Psoas muscle (tissue), 8 donors: ENCODE data around the gene RNH1. TPM values are rescaled to one million over a fixed set of nuclear protein-coding genes. Genes with fewer than 3 reads are reported as not detected.

ENCODE experiments used
- ATAC-seq, 4 donors: fragments of 200-7000 bp; cut with Tn5 transposase; one replicate each; pipeline ENCODE4 v1.9.1; 2020; ENCODE audit warnings: moderate library complexity in 3 of 4, mild to moderate bottlenecking in 2 of 4
- DNase-seq, 2 donors: peaks; one replicate each; pipeline ENCODE4 v3.0.0-alpha.2; 2020
- H3K27ac ChIP-seq: fragments of 200-600 bp; one replicate; pipeline ENCODE4 v1.8.0; 2022
- H3K27me3 ChIP-seq, 3 donors: fragments of 200-600 bp in 1 of 3; one replicate each; pipeline versions ENCODE4 v1.6.1 to v1.8.0; 2013 to 2022; ENCODE audit warnings: low read length in 2 of 3, mild to moderate bottlenecking in 2 of 3, moderate library complexity in 1 of 3; ENCODE audit not compliant: insufficient read depth in 3 of 3
- H3K36me3 ChIP-seq, 2 donors: fragments of 200-600 bp in 1 of 2; one replicate each; pipeline versions ENCODE4 v1.6.1 to v1.8.0; 2013 to 2022; ENCODE audit warnings: low read depth in 1 of 2, mild to moderate bottlenecking in 1 of 2, moderate library complexity in 1 of 2; ENCODE audit not compliant: insufficient read depth in 1 of 2
- H3K4me1 ChIP-seq: fragments of 200-600 bp; one replicate; pipeline ENCODE4 v1.8.0; 2022
- H3K4me3 ChIP-seq: fragments of 200-600 bp; one replicate; pipeline ENCODE4 v1.8.0; 2022; ENCODE audit warnings: mild to moderate bottlenecking
- H3K9me3 ChIP-seq: fragments of 200-600 bp; one replicate; pipeline ENCODE4 v1.8.0; 2022
- WGBS, 3 donors: extraction: QIAGEN DNeasy Blood & Tissue Kit; methylation state at CpG; one replicate each; pipeline versions ENCODE4 v1.1.6 to v1.1.7; 2013; 5-methylcytosine and 5-hydroxymethylcytosine counted together
- intact Hi-C, 2 donors: fragments of 100-400 bp; cut with DNase I; formaldehyde crosslinking; loops; one replicate each; pipeline versions ENCODE4 v1.11.0 to v1.14.2; 2022
- polyA plus RNA-seq, 3 donors: library from polyadenylated mRNA; stranded (reverse); fragments of 200-250 nt; gene quantifications; one replicate each; pipeline ENCODE4 v1.2.3, GENCODE V29; 2013
- total RNA-seq, 4 donors: library from RNA; stranded (reverse); fragmentation: NEBNext Ultra II Directional in 2 of 4; extraction: Animal tissue kit (Norgen Biotek cat#: 25700) in 2 of 4; gene quantifications; one replicate each; pipeline versions ENCODE4 v1.2.1 to v1.2.4, GENCODE V29; 2021 to 2023
- TF ChIP-seq, protein P1 (sequence below): fragments of 200-600 bp; IDR thresholded peaks from one replicate; pipeline ENCODE4 v1.8.0; 2022; ENCODE audit warnings: antibody characterized with exemption
- donor health status: healthy with polysubstance abuse.
- donor health status: DM: no; HTN: no; CAD: no; lungs with moderate emphysema.
- donor health status: Bipolar disorder and iron deficiency.
- donor health status: healthy.
- donor health status: DM: yes; HTN: yes; CAD: no.
- donor health status: DM: no; HTN: no; CAD: no.
- donor health status: DM: no; HTN: no; CAD: no.
- donor health status: DM: yes; HTN: yes; CAD: no.

RNH1 gene
- total and polyA plus RNA-seq, 7 donors = 103 to 181 (median 106) TPM

DNA sequence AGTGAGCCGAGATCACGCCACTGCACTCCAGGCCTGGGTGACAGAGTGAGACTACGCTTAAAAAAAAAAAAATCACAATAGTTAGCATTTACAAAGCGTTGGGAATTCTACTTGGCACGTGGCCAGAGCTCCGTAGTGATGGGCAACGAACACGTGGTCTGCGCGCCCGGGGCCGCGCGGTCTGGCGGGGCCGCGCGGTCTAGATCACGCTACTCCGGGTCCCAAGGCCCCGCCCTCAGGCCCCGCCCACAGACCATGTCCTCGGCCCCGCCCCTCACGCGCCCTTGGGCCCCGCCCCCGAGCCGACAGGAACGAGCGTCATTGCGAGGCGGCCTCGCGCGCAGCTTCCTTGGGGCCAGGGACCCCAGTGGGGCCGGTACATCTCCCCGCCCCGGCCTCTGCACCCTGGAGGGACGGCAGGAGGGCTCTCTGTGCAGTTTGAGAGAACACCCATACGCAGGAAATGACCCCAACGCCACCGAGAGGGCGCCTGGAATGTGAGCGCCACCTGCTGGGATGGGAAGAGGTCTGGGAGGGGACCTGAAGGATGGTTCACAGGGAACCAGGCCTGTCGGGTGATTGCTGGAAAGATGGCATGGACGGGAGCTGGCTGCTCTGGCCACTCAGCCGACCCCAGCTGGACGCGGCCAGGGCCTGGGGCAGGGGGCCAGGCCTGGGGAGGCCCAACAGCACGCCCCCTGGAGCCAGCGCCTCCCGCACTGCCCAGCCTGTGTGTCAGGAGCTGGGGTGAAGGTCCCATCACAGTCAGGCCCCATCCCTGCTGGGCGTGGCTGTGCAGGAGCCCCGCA, 58.9 kb downstream of the RNH1 start:
- ATAC-seq (peak; percentile 83 to 89 (median 87)), DNase-seq (peak; percentile 97)
- intact Hi-C loops = loop anchor here in 1 of 2 donors (2.0 to 5.0 kb wide), 3 partner anchors 39 to 241 kb away; partner anchors contain the start of genes BET1L, PSMD13, RIC8A and SIRT3
- Histone ChIP-seq H3K4me3 (peak overlapping the region; percentile 81), H3K4me1 (peaks cover 27% of the 10 kb centered on the region), H3K27me3 (peaks cover 0 to 15% (median 6%) of the 10 kb centered on the region in 3 donors), H3K9me3 (no peaks in the 10 kb centered on the region), H3K36me3 (peaks cover 0 to 12% of the 10 kb centered on the region in 2 donors), H3K27ac (peak overlapping the region; percentile 96)
- TF ChIP-seq, protein P1, sequence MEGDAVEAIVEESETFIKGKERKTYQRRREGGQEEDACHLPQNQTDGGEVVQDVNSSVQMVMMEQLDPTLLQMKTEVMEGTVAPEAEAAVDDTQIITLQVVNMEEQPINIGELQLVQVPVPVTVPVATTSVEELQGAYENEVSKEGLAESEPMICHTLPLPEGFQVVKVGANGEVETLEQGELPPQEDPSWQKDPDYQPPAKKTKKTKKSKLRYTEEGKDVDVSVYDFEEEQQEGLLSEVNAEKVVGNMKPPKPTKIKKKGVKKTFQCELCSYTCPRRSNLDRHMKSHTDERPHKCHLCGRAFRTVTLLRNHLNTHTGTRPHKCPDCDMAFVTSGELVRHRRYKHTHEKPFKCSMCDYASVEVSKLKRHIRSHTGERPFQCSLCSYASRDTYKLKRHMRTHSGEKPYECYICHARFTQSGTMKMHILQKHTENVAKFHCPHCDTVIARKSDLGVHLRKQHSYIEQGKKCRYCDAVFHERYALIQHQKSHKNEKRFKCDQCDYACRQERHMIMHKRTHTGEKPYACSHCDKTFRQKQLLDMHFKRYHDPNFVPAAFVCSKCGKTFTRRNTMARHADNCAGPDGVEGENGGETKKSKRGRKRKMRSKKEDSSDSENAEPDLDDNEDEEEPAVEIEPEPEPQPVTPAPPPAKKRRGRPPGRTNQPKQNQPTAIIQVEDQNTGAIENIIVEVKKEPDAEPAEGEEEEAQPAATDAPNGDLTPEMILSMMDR = peak; percentile 76
- WGBS, 3 donors = 2 to 3% (median 3%) methylated on average over 50 to 55 of the region's 55 CpGs

DNA sequence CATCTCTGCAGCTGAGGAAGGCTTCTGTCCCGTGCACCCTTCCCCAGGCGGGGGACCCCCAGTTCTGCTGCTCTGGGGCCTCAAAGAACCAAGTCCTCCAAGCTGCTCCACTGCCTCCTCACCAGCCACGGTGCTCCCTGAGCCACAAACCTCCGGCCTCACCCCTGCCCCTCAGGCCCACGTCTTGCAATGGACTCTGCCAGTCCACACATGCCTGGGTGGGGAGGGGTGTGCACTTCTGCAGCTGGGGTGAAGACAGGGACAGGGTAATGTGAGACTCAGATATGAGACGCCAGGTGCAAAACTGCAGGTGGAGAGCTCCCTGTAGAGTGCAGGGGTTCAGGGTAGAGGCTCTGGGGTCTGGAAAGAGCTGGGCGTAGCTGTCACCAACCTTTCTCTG, 60.2 kb downstream of the RNH1 start:
- ATAC-seq (no peak), DNase-seq (peak in 1 of 2 donors; percentile 49)
- no peaks in the 10 kb centered on the region for H3K36me3 ChIP-seq
- peaks cover 0 to 27% (median 11%) of the 10 kb centered on the region in 3 donors for H3K27me3 ChIP-seq
- no peaks in the 10 kb centered on the region for H3K9me3 ChIP-seq
- whole genome bisulfite sequencing, 3 donors = 60 to 72% (median 64%) methylated on average over 7 of the region's 7 CpGs
- intact Hi-C loops = loop anchor here in 1 of 2 donors (2.0 to 5.0 kb wide), 3 partner anchors 38 to 240 kb away; partner anchors contain the start of genes BET1L, PSMD13, RIC8A and SIRT3
- no peak overlapping the region for H3K27ac ChIP-seq
- TF ChIP-seq, protein P1 = no peak
- no peak overlapping the region for H3K4me3 ChIP-seq
- peaks cover 24% of the 10 kb centered on the region for H3K4me1 ChIP-seq

DNA sequence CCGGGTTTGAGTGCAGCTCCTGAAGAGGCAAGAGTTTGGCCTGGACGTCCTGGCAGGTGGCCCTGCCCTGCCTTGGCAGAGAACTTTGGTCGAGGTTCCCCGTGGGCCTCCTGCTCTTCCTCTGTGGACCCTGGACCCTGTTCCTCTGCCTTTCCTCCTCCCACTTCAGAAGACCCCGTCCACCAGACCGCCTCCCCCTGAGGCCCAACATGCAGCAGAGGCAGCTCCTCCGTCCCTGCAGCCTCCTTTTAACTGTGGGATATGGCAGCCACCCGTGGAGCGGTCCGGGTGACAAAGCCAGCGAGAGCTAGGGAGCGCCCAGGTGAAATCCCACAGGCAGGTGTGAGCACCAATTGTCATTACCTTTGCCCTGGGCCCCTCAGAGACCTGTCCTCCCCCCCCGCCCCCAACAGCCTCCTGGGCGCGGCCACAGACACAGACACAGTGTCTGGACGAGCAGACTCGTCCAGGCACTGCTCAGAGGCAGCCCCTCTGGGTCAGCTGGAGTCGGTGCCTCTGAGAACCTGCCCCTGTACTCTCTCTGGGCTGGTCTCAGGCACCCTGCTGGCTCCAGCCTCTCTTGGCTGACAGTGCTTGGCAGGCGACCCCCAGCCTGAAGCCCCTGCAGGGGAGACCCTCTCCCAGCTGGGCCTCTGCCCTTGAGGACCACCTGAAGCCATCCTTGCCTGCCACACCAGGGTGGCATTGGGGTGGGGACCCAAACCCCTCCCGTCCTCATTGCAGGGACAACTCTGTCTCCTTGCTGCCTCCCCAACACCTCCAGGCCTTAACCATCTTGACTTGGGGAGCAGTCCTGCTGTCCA, 61.1 kb downstream of the RNH1 start:
- 61 to 70% (median 64%) methylated on average over 19 to 20 of the region's 20 CpGs for WGBS, 3 donors
- DNase-seq = peak in 1 of 2 donors; percentile 15

More for the DNA sequence above, 61.1 kb downstream of the RNH1 start:
- Histone ChIP-seq H3K4me1 (peaks cover 15% of the 10 kb centered on the region), H3K4me3 (no peak overlapping the region), H3K27ac (no peak overlapping the region), H3K27me3 (peaks cover 0 to 35% (median 18%) of the 10 kb centered on the region in 3 donors), H3K9me3 (no peaks in the 10 kb centered on the region), H3K36me3 (no peaks in the 10 kb centered on the region)
- TF ChIP-seq, protein P1 = no peak
- ATAC-seq = no peak
- intact Hi-C loops = loop anchor here in 1 of 2 donors (2.0 to 5.0 kb wide), 3 partner anchors 37 to 239 kb away; partner anchors contain the start of genes BET1L, PSMD13, RIC8A and SIRT3

Other genes with a start within 250 kb of the RNH1 start
- under 1 TPM in 2 of 4 donors, not detected in 2; 0.10 to 0.17 TPM for gene NLRP6, start 228.8 kb downstream of the RNH1 start, total RNA-seq
- gene NLRP6, start 228.8 kb downstream of the RNH1 start, polyA plus RNA-seq = under 1 TPM in 2 of 3 donors, not detected in 1; 0.03 to 0.04 TPM
- 1 to 10 TPM; 2.9 to 5.1 (median 3.9) TPM for gene PGGHG, start 218.1 kb downstream of the RNH1 start, total RNA-seq
- 1 to 10 TPM; 2.7 to 8.6 (median 4.0) TPM for gene PGGHG, start 218.1 kb downstream of the RNH1 start, polyA plus RNA-seq
- gene IFITM5, start 207.7 kb downstream of the RNH1 start, total RNA-seq = not detected
- not detected for gene IFITM5, start 207.7 kb downstream of the RNH1 start, polyA plus RNA-seq
- 100 to 1,000 TPM; 131 to 161 (median 136) TPM for gene IFITM2, start 199.4 kb downstream of the RNH1 start, total RNA-seq
- gene IFITM2, start 199.4 kb downstream of the RNH1 start, polyA plus RNA-seq = 100 to 1,000 TPM; 109 to 371 (median 181) TPM
- gene IFITM1, start 193.2 kb downstream of the RNH1 start, total RNA-seq = 100 to 1,000 TPM in 1 of 4 donors, 10 to 100 TPM in 3; 44.0 to 105 (median 71.3) TPM
- gene IFITM1, start 193.2 kb downstream of the RNH1 start, polyA plus RNA-seq = 100 to 1,000 TPM in 1 of 3 donors, 10 to 100 TPM in 2; 39.7 to 107 (median 69.7) TPM
- gene IFITM3, start 186.4 kb downstream of the RNH1 start, total RNA-seq = 100 to 1,000 TPM; 136 to 234 (median 202) TPM
- 100 to 1,000 TPM; 186 to 557 (median 260) TPM for gene IFITM3, start 186.4 kb downstream of the RNH1 start, polyA plus RNA-seq
- gene B4GALNT4, start 137.7 kb downstream of the RNH1 start, total RNA-seq = under 1 TPM in 3 of 4 donors, not detected in 1; 0.06 to 0.12 (median 0.06) TPM
- gene B4GALNT4, start 137.7 kb downstream of the RNH1 start, polyA plus RNA-seq = under 1 TPM; 0.04 to 0.27 (median 0.05) TPM
- under 1 TPM in 3 of 4 donors, not detected in 1; 0.15 to 0.75 (median 0.25) TPM for gene PKP3, start 113.0 kb downstream of the RNH1 start, total RNA-seq
- under 1 TPM in 2 of 3 donors, not detected in 1; 0.10 to 0.13 TPM for gene PKP3, start 113.0 kb downstream of the RNH1 start, polyA plus RNA-seq
- 10 to 100 TPM in 3 of 4 donors, 1 to 10 TPM in 1; 9.9 to 15.9 (median 10.8) TPM for gene SIGIRR, start 92.2 kb downstream of the RNH1 start, total RNA-seq
- 10 to 100 TPM; 19.2 to 28.1 (median 20.3) TPM for gene SIGIRR, start 92.2 kb downstream of the RNH1 start, polyA plus RNA-seq
- gene ANO9, start 65.2 kb downstream of the RNH1 start, total RNA-seq = under 1 TPM in 3 of 4 donors, not detected in 1; 0.09 to 0.59 (median 0.46) TPM
- gene ANO9, start 65.2 kb downstream of the RNH1 start, polyA plus RNA-seq = under 1 TPM; 0.10 to 0.15 (median 0.10) TPM
- gene PTDSS2, start 57.0 kb downstream of the RNH1 start, total RNA-seq = 10 to 100 TPM; 15.8 to 21.1 (median 20.3) TPM
- 10 to 100 TPM; 11.8 to 26.0 (median 15.4) TPM for gene PTDSS2, start 57.0 kb downstream of the RNH1 start, polyA plus RNA-seq
- 10 to 100 TPM; 43.6 to 74.7 (median 53.9) TPM for gene HRAS, start 28.3 kb upstream of the RNH1 start, total RNA-seq
- gene HRAS, start 28.3 kb upstream of the RNH1 start, polyA plus RNA-seq = 10 to 100 TPM; 53.9 to 76.2 (median 66.3) TPM
- under 1 TPM; 0.30 to 0.84 (median 0.55) TPM for gene LRRC56, start 30.3 kb upstream of the RNH1 start, total RNA-seq
- gene LRRC56, start 30.3 kb upstream of the RNH1 start, polyA plus RNA-seq = under 1 TPM in 2 of 3 donors, not detected in 1; 0.39 to 0.61 TPM
- under 1 TPM in 2 of 4 donors, not detected in 2; 0.25 to 0.27 TPM for gene LMNTD2, start 53.5 kb upstream of the RNH1 start, total RNA-seq
- gene LMNTD2, start 53.5 kb upstream of the RNH1 start, polyA plus RNA-seq = under 1 TPM; 0.04 to 0.12 (median 0.09) TPM
- 1 to 10 TPM in 1 of 4 donors, under 1 TPM in 2, not detected in 1; 0.78 to 1.2 (median 0.84) TPM for gene RASSF7, start 53.7 kb upstream of the RNH1 start, total RNA-seq
- gene RASSF7, start 53.7 kb upstream of the RNH1 start, polyA plus RNA-seq = 1 to 10 TPM in 1 of 3 donors, under 1 TPM in 2; 0.65 to 1.4 (median 1.00) TPM
- 10 to 100 TPM; 19.8 to 31.2 (median 25.0) TPM for gene PHRF1, start 69.2 kb upstream of the RNH1 start, total RNA-seq
- 10 to 100 TPM; 11.7 to 19.5 (median 13.5) TPM for gene PHRF1, start 69.2 kb upstream of the RNH1 start, polyA plus RNA-seq
- gene IRF7, start 108.7 kb upstream of the RNH1 start, total RNA-seq = 10 to 100 TPM in 3 of 4 donors, 1 to 10 TPM in 1; 7.5 to 23.1 (median 15.2) TPM
- 10 to 100 TPM in 2 of 3 donors, 1 to 10 TPM in 1; 9.4 to 13.2 (median 12.9) TPM for gene IRF7, start 108.7 kb upstream of the RNH1 start, polyA plus RNA-seq
- gene CDHR5, start 117.7 kb upstream of the RNH1 start, total RNA-seq = under 1 TPM in 1 of 4 donors, not detected in 3; 0.20 TPM
- under 1 TPM in 2 of 3 donors, not detected in 1; 0.07 to 0.34 TPM for gene CDHR5, start 117.7 kb upstream of the RNH1 start, polyA plus RNA-seq
- 1 to 10 TPM in 2 of 4 donors, under 1 TPM in 1, not detected in 1; 0.89 to 4.8 (median 1.8) TPM for gene SCT, start 119.9 kb upstream of the RNH1 start, total RNA-seq
- gene SCT, start 119.9 kb upstream of the RNH1 start, polyA plus RNA-seq = under 1 TPM in 1 of 3 donors, not detected in 2; 0.44 TPM
- 1 to 10 TPM in 2 of 4 donors, under 1 TPM in 1, not detected in 1; 0.55 to 1.2 (median 1.1) TPM for gene DRD4, start 130.0 kb upstream of the RNH1 start, total RNA-seq
- under 1 TPM in 2 of 3 donors, not detected in 1; 0.14 to 0.18 TPM for gene DRD4, start 130.0 kb upstream of the RNH1 start, polyA plus RNA-seq
- gene DEAF1, start 188.0 kb upstream of the RNH1 start, total RNA-seq = 10 to 100 TPM; 15.0 to 30.0 (median 21.0) TPM
- 10 to 100 TPM; 12.5 to 18.1 (median 15.3) TPM for gene DEAF1, start 188.0 kb upstream of the RNH1 start, polyA plus RNA-seq
- gene TMEM80, start 188.6 kb upstream of the RNH1 start, total RNA-seq = 10 to 100 TPM in 2 of 4 donors, 1 to 10 TPM in 2; 5.9 to 15.7 (median 9.7) TPM
- gene TMEM80, start 188.6 kb upstream of the RNH1 start, polyA plus RNA-seq = 10 to 100 TPM in 2 of 3 donors, 1 to 10 TPM in 1; 7.4 to 16.3 (median 10.1) TPM
- 1 to 10 TPM in 3 of 4 donors, under 1 TPM in 1; 0.89 to 3.1 (median 1.5) TPM for gene EPS8L2, start 199.0 kb upstream of the RNH1 start, total RNA-seq
- gene EPS8L2, start 199.0 kb upstream of the RNH1 start, polyA plus RNA-seq = under 1 TPM; 0.47 to 0.63 (median 0.56) TPM
- gene TALDO1, start 240.2 kb upstream of the RNH1 start, total RNA-seq = 100 to 1,000 TPM in 1 of 4 donors, 10 to 100 TPM in 3; 77.7 to 140 (median 81.8) TPM
- gene TALDO1, start 240.2 kb upstream of the RNH1 start, polyA plus RNA-seq = 10 to 100 TPM; 58.7 to 77.6 (median 65.9) TPM